ENCODE measurements around the gene PIK3R5.

GRCh38 chr17:8912084-8912981, 53.2 kb downstream of the PIK3R5 start:
- no peak for TF ChIP-seq POLR2A (IDR thresholded peaks at IDR 0.05; ENCODE audit: low read length)
- TF ChIP-seq GATA1 (IDR thresholded peaks at IDR 0.05; ENCODE audit: low read depth, low read length), result no peak

All from erythroblast (primary cell).